Measurements from ENCODE around the gene WDFY1.

The WDFY1 gene

GRCh38 chr2:223978451-223978850, 33.3 kb upstream of the WDFY1 start:
- H3K27ac ChIP-seq (ENCODE audit: low read length) = no peak overlapping the region
- no peak overlapping the region for H3K4me3 ChIP-seq (ENCODE audit: low read length in 2 of 2)
- no peaks in the 10 kb centered on the region for H3K4me1 ChIP-seq (ENCODE audit: control insufficient read depth, insufficient read depth, low read length)
- H3K9ac ChIP-seq (ENCODE audit: low read length in 2 of 2) = no peak overlapping the region
- H3K27me3 ChIP-seq (ENCODE audit: control insufficient read depth in 1 of 2, insufficient read depth in 2 of 2, low read length in 2 of 2) = no peaks in the 10 kb centered on the region
- H3K36me3 ChIP-seq (ENCODE audit: control insufficient read depth in 2 of 2, insufficient read depth in 2 of 2, low read length in 2 of 2) = no peaks in the 10 kb centered on the region
- H3K9me3 ChIP-seq (ENCODE audit: control insufficient read depth in 2 of 2, low read length in 2 of 2) = no peaks in the 10 kb centered on the region

GRCh38 chr2:223976635-223977226, 31.6 kb upstream of the WDFY1 start:
- H3K9ac ChIP-seq (ENCODE audit: low read length in 2 of 2) = no peak overlapping the region
- no peak overlapping the region for H3K4me3 ChIP-seq (ENCODE audit: low read length in 2 of 2)
- no peaks in the 10 kb centered on the region for H3K36me3 ChIP-seq (ENCODE audit: control insufficient read depth in 2 of 2, insufficient read depth in 2 of 2, low read length in 2 of 2)
- no peak overlapping the region for H3K27ac ChIP-seq (ENCODE audit: low read length)
- H3K27me3 ChIP-seq (ENCODE audit: control insufficient read depth in 1 of 2, insufficient read depth in 2 of 2, low read length in 2 of 2) = no peaks in the 10 kb centered on the region
- no peaks in the 10 kb centered on the region for H3K9me3 ChIP-seq (ENCODE audit: control insufficient read depth in 2 of 2, low read length in 2 of 2)
- H3K4me1 ChIP-seq (ENCODE audit: control insufficient read depth, insufficient read depth, low read length) = no peaks in the 10 kb centered on the region

- no peaks in the 10 kb centered on the region for H3K27me3 ChIP-seq (ENCODE audit: control insufficient read depth in 1 of 2, insufficient read depth in 2 of 2, low read length in 2 of 2)
- no peak overlapping the region for H3K27ac ChIP-seq (ENCODE audit: low read length)
- no peaks in the 10 kb centered on the region for H3K36me3 ChIP-seq (ENCODE audit: control insufficient read depth in 2 of 2, insufficient read depth in 2 of 2, low read length in 2 of 2)
- H3K9me3 ChIP-seq (ENCODE audit: control insufficient read depth in 2 of 2, low read length in 2 of 2) = no peaks in the 10 kb centered on the region
- H3K4me1 ChIP-seq (ENCODE audit: control insufficient read depth, insufficient read depth, low read length) = no peaks in the 10 kb centered on the region
- H3K9ac ChIP-seq (ENCODE audit: low read length in 2 of 2) = no peak overlapping the region
- H3K4me3 ChIP-seq (ENCODE audit: low read length in 2 of 2) = no peak overlapping the region
These were observed 28.5 kb upstream of the WDFY1 start for GRCh38 chr2:223973606-223974005.

GRCh38 chr2:223972656-223973102, 27.5 kb upstream of the WDFY1 start:
- no peaks in the 10 kb centered on the region for H3K4me1 ChIP-seq (ENCODE audit: control insufficient read depth, insufficient read depth, low read length)
- no peaks in the 10 kb centered on the region for H3K9me3 ChIP-seq (ENCODE audit: control insufficient read depth in 2 of 2, low read length in 2 of 2)
- no peak overlapping the region for H3K4me3 ChIP-seq (ENCODE audit: low read length in 2 of 2)
- no peak overlapping the region for H3K27ac ChIP-seq (ENCODE audit: low read length)
- H3K9ac ChIP-seq (ENCODE audit: low read length in 2 of 2) = no peak overlapping the region
- H3K36me3 ChIP-seq (ENCODE audit: control insufficient read depth in 2 of 2, insufficient read depth in 2 of 2, low read length in 2 of 2) = no peaks in the 10 kb centered on the region
- no peaks in the 10 kb centered on the region for H3K27me3 ChIP-seq (ENCODE audit: control insufficient read depth in 1 of 2, insufficient read depth in 2 of 2, low read length in 2 of 2)

GRCh38 chr2:223971731-223972130, 26.6 kb upstream of the WDFY1 start:
- Histone ChIP-seq H3K9ac (ENCODE audit: low read length in 2 of 2) (no peak overlapping the region), H3K36me3 (ENCODE audit: control insufficient read depth in 2 of 2, insufficient read depth in 2 of 2, low read length in 2 of 2) (peaks cover under 1 to 3% of the 10 kb centered on the region in 2 donors), H3K27me3 (ENCODE audit: control insufficient read depth in 1 of 2, insufficient read depth in 2 of 2, low read length in 2 of 2) (no peaks in the 10 kb centered on the region), H3K9me3 (ENCODE audit: control insufficient read depth in 2 of 2, low read length in 2 of 2) (no peaks in the 10 kb centered on the region), H3K27ac (ENCODE audit: low read length) (no peak overlapping the region), H3K4me1 (ENCODE audit: control insufficient read depth, insufficient read depth, low read length) (no peaks in the 10 kb centered on the region), H3K4me3 (ENCODE audit: low read length in 2 of 2) (no peak overlapping the region)

- Histone ChIP-seq H3K4me1 (ENCODE audit: control insufficient read depth, insufficient read depth, low read length) (no peaks in the 10 kb centered on the region), H3K36me3 (ENCODE audit: control insufficient read depth in 2 of 2, insufficient read depth in 2 of 2, low read length in 2 of 2) (peaks cover 3 to 4% of the 10 kb centered on the region in 2 donors), H3K9me3 (ENCODE audit: control insufficient read depth in 2 of 2, low read length in 2 of 2) (no peaks in the 10 kb centered on the region), H3K27ac (ENCODE audit: low read length) (no peak overlapping the region), H3K4me3 (ENCODE audit: low read length in 2 of 2) (no peak overlapping the region), H3K9ac (ENCODE audit: low read length in 2 of 2) (no peak overlapping the region), H3K27me3 (ENCODE audit: control insufficient read depth in 1 of 2, insufficient read depth in 2 of 2, low read length in 2 of 2) (no peaks in the 10 kb centered on the region)
These were observed 25.4 kb upstream of the WDFY1 start for GRCh38 chr2:223970343-223971128.

GRCh38 chr2:223969856-223970255, 24.7 kb upstream of the WDFY1 start:
- H3K4me1 ChIP-seq (ENCODE audit: control insufficient read depth, insufficient read depth, low read length) = no peaks in the 10 kb centered on the region
- no peaks in the 10 kb centered on the region for H3K27me3 ChIP-seq (ENCODE audit: control insufficient read depth in 1 of 2, insufficient read depth in 2 of 2, low read length in 2 of 2)
- H3K9ac ChIP-seq (ENCODE audit: low read length in 2 of 2) = no peak overlapping the region
- H3K4me3 ChIP-seq (ENCODE audit: low read length in 2 of 2) = no peak overlapping the region
- H3K9me3 ChIP-seq (ENCODE audit: control insufficient read depth in 2 of 2, low read length in 2 of 2) = no peaks in the 10 kb centered on the region
- no peak overlapping the region for H3K27ac ChIP-seq (ENCODE audit: low read length)
- peaks cover 3 to 4% of the 10 kb centered on the region in 2 donors for H3K36me3 ChIP-seq (ENCODE audit: control insufficient read depth in 2 of 2, insufficient read depth in 2 of 2, low read length in 2 of 2)

GRCh38 chr2:223969315-223969714, 24.2 kb upstream of the WDFY1 start:
- H3K4me3 ChIP-seq (ENCODE audit: low read length in 2 of 2) = no peak overlapping the region
- no peak overlapping the region for H3K9ac ChIP-seq (ENCODE audit: low read length in 2 of 2)
- no peaks in the 10 kb centered on the region for H3K9me3 ChIP-seq (ENCODE audit: control insufficient read depth in 2 of 2, low read length in 2 of 2)
- no peaks in the 10 kb centered on the region for H3K4me1 ChIP-seq (ENCODE audit: control insufficient read depth, insufficient read depth, low read length)
- H3K27ac ChIP-seq (ENCODE audit: low read length) = no peak overlapping the region
- no peaks in the 10 kb centered on the region for H3K27me3 ChIP-seq (ENCODE audit: control insufficient read depth in 1 of 2, insufficient read depth in 2 of 2, low read length in 2 of 2)
- H3K36me3 ChIP-seq (ENCODE audit: control insufficient read depth in 2 of 2, insufficient read depth in 2 of 2, low read length in 2 of 2) = peaks cover 3 to 4% of the 10 kb centered on the region in 2 donors

GRCh38 chr2:223967981-223968380, 22.8 kb upstream of the WDFY1 start:
- Histone ChIP-seq H3K9ac (ENCODE audit: low read length in 2 of 2) (no peak overlapping the region), H3K36me3 (ENCODE audit: control insufficient read depth in 2 of 2, insufficient read depth in 2 of 2, low read length in 2 of 2) (peaks cover 4 to 7% of the 10 kb centered on the region in 2 donors), H3K27me3 (ENCODE audit: control insufficient read depth in 1 of 2, insufficient read depth in 2 of 2, low read length in 2 of 2) (no peaks in the 10 kb centered on the region), H3K9me3 (ENCODE audit: control insufficient read depth in 2 of 2, low read length in 2 of 2) (no peaks in the 10 kb centered on the region), H3K4me3 (ENCODE audit: low read length in 2 of 2) (no peak overlapping the region), H3K4me1 (ENCODE audit: control insufficient read depth, insufficient read depth, low read length) (no peaks in the 10 kb centered on the region), H3K27ac (ENCODE audit: low read length) (no peak overlapping the region)

GRCh38 chr2:223959688-223960087, 14.6 kb upstream of the WDFY1 start:
- Histone ChIP-seq H3K27ac (ENCODE audit: low read length) (no peak overlapping the region), H3K9me3 (ENCODE audit: control insufficient read depth in 2 of 2, low read length in 2 of 2) (no peaks in the 10 kb centered on the region), H3K9ac (ENCODE audit: low read length in 2 of 2) (no peak overlapping the region), H3K4me1 (ENCODE audit: control insufficient read depth, insufficient read depth, low read length) (peaks cover 16% of the 10 kb centered on the region), H3K36me3 (ENCODE audit: control insufficient read depth in 2 of 2, insufficient read depth in 2 of 2, low read length in 2 of 2) (peaks cover 10 to 14% of the 10 kb centered on the region in 2 donors), H3K4me3 (ENCODE audit: low read length in 2 of 2) (peak overlapping the region; percentile 30 to 44), H3K27me3 (ENCODE audit: control insufficient read depth in 1 of 2, insufficient read depth in 2 of 2, low read length in 2 of 2) (no peaks in the 10 kb centered on the region)
